Esophagus squamous epithelium (tissue), 5 donors: ENCODE measurements around the gene LHB. TPM values are rescaled to one million over a fixed set of nuclear protein-coding genes. Genes with fewer than 3 reads are reported as not detected.

Source experiments
- DNase-seq: peaks from one replicate; lab custom pipeline; 2025; lab: John Stamatoyannopoulos, UW
- H3K27ac ChIP-seq, 4 donors: fragments of 200-600 bp; sonication (generic); one replicate each; pipeline ENCODE4 v1.5.1; 2016 to 2019; ENCODE audit warnings: mild to moderate bottlenecking in 1 of 4
- H3K27me3 ChIP-seq, 4 donors: fragments of 200-600 bp; sonication (generic); 1 replicate in 3 of 4; 2 replicates in 1 of 4; pipeline versions ENCODE4 v1.5.1 to v1.6.0; 2017 to 2021; ENCODE audit warnings: antibody characterized with exemption in 1 of 4
- H3K36me3 ChIP-seq, 3 donors: fragments of 200-600 bp; sonication (generic); one replicate each; pipeline ENCODE4 v1.5.1; 2016 to 2019
- H3K4me1 ChIP-seq, 3 donors: fragments of 200-600 bp; sonication (generic); one replicate each; pipeline ENCODE4 v1.5.1; 2017 to 2019
- H3K4me3 ChIP-seq, 4 donors: fragments of 200-600 bp; sonication (generic); 1 replicate in 3 of 4; 2 replicates in 1 of 4; pipeline ENCODE4 v1.5.1; 2016 to 2019; ENCODE audit warnings: mild to moderate bottlenecking in 2 of 4, moderate library complexity in 1 of 4
- H3K9me3 ChIP-seq, 3 donors: fragments of 200-600 bp; sonication (generic); one replicate each; pipeline ENCODE4 v1.5.1; 2016 to 2019
- CTCF ChIP-seq, 6 experiments: fragments of 450-650 bp in 4 of 6; fragments of 200-600 bp in 2 of 6; sonication (generic) in 2 of 6; IDR thresholded peaks; one replicate each; pipeline ENCODE4 v1.5.1; 2016 to 2019; ENCODE audit warnings: antibody characterized with exemption in 6 of 6, mild to moderate bottlenecking in 4 of 6, moderate library complexity in 4 of 6
- POLR2A ChIP-seq, 4 donors: fragments of 450-650 bp; IDR thresholded peaks; one replicate each; pipeline ENCODE4 v1.6.1; 2017; ENCODE audit warnings: antibody characterized with exemption in 4 of 4, mild to moderate bottlenecking in 4 of 4, moderate library complexity in 3 of 4
- WGBS, 2 donors: methylation state at CpG; one replicate each; pipeline ENCODE4 v1.1.5; 2018; 5-methylcytosine and 5-hydroxymethylcytosine counted together
- intact Hi-C: fragments of 100-400 bp; cut with DNase I; formaldehyde crosslinking; loops from one replicate; pipeline ENCODE4 v1.15.0; 2022
- total RNA-seq, 4 donors: library from RNA; depleted of rRNA; stranded (reverse); fragments of >200 nt; gene quantifications; one replicate each; pipeline ENCODE4 v1.1.0, GENCODE V29; 2016
- donor health status: DM: yes; HTN: yes; CAD: no.

The LHB gene
- total RNA-seq, 4 donors from 2014 or later = not detected

GRCh38 chr19:49011194-49011593, 5.7 kb downstream of the LHB start:
- peaks cover 18 to 97% (median 34%) of the 10 kb centered on the region in 3 donors for H3K36me3 ChIP-seq
- DNase-seq = no peak

GRCh38 chr19:49010453-49010852, 6.4 kb downstream of the LHB start:
- no peak overlapping the region for H3K4me3 ChIP-seq
- H3K27ac ChIP-seq = no peak overlapping the region
- peaks cover 15 to 97% (median 39%) of the 10 kb centered on the region in 3 donors for H3K36me3 ChIP-seq
- DNase-seq = no peak
- H3K9me3 ChIP-seq = no peaks in the 10 kb centered on the region
- H3K27me3 ChIP-seq = no peaks in the 10 kb centered on the region
- intact Hi-C loops = no loop called here
- TF ChIP-seq POLR2A (IDR thresholded peaks at IDR 0.05) = no peak
- H3K4me1 ChIP-seq = no peaks in the 10 kb centered on the region
- 89 to 91% methylated on average over 12 to 16 of the region's 18 CpGs for WGBS, 2 donors

More at GRCh38 chr19:49011194-49011593, 5.7 kb downstream of the LHB start:
- Histone ChIP-seq H3K4me3 (no peak overlapping the region), H3K9me3 (no peaks in the 10 kb centered on the region), H3K4me1 (no peaks in the 10 kb centered on the region), H3K27ac (no peak overlapping the region), H3K27me3 (no peaks in the 10 kb centered on the region)
- TF ChIP-seq POLR2A (IDR thresholded peaks at IDR 0.05) (no peak), CTCF (IDR thresholded peaks at IDR 0.05) (no peak)
- intact Hi-C loops = no loop called here
- 78 to 97% methylated on average over 5 to 6 of the region's 17 CpGs for WGBS, 2 donors

DNA sequence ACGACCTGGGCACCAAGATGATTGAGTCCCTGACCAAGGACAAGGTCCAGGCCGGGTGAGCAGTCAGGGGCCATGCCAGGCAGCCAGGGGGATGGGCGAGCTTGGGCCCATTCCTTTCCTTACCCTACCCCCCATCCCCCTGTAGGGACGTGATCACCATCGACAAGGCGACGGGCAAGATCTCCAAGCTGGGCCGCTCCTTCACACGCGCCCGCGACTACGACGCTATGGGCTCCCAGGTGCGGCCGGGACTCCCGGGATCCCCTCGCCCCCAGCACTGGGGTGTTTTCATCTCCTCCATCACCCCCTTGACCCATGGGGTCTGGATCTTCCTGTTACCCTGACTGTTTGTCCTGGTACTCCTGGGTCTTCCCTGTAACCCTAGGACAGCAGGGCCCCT, 7.1 kb downstream of the LHB start:
- H3K36me3 ChIP-seq = peaks cover 18 to 97% (median 43%) of the 10 kb centered on the region in 3 donors
- TF ChIP-seq POLR2A (IDR thresholded peaks at IDR 0.05) (no peak), CTCF (IDR thresholded peaks at IDR 0.05) (no peak)
- no peaks in the 10 kb centered on the region for H3K27me3 ChIP-seq
- intact Hi-C loops = no loop called here
- H3K9me3 ChIP-seq = no peaks in the 10 kb centered on the region
- H3K4me1 ChIP-seq = no peaks in the 10 kb centered on the region
- H3K27ac ChIP-seq = no peak overlapping the region
- 96 to 99% methylated on average over 11 to 15 of the region's 18 CpGs for WGBS, 2 donors
- no peak for DNase-seq
- H3K4me3 ChIP-seq = no peak overlapping the region

- Histone ChIP-seq H3K4me3 (no peak overlapping the region), H3K4me1 (no peaks in the 10 kb centered on the region), H3K36me3 (peaks cover 37 to 97% (median 55%) of the 10 kb centered on the region in 3 donors), H3K27ac (no peak overlapping the region), H3K9me3 (no peaks in the 10 kb centered on the region), H3K27me3 (no peaks in the 10 kb centered on the region)
- WGBS, 2 donors = 90 to 98% methylated on average over 2 to 11 of the region's 22 CpGs
- intact Hi-C loops = no loop called here
- no peak for DNase-seq
- no peak for TF ChIP-seq CTCF (IDR thresholded peaks at IDR 0.05)
- TF ChIP-seq POLR2A (IDR thresholded peaks at IDR 0.05) = no peak
Measured at GRCh38 chr19:49006905-49007304, 10.0 kb downstream of the LHB start.

- intact Hi-C loops = no loop called here
- Histone ChIP-seq H3K4me1 (no peaks in the 10 kb centered on the region), H3K27me3 (no peaks in the 10 kb centered on the region), H3K36me3 (peaks cover 31 to 96% (median 41%) of the 10 kb centered on the region in 3 donors), H3K9me3 (no peaks in the 10 kb centered on the region), H3K27ac (no peak overlapping the region), H3K4me3 (no peak overlapping the region)
- WGBS, 2 donors = 93 to 96% methylated on average over 6 of the region's 7 CpGs
- DNase-seq = no peak
- TF ChIP-seq POLR2A (IDR thresholded peaks at IDR 0.05) = no peak
- TF ChIP-seq CTCF (IDR thresholded peaks at IDR 0.05) = no peak
Measured at GRCh38 chr19:49004964-49005614, 11.8 kb downstream of the LHB start.
